GM04504 (cell line): ENCODE measurements around the gene TSPYL6.
"Not testable (repeated sequence)": the region's sequence is repeated elsewhere in the genome, so short reads cannot be mapped to it uniquely, and the experiment has no call there.

Experiments
- DNase-seq: peaks from one replicate; pipeline ENCODE4 v3.0.0-alpha.2; 2012; ENCODE audit warnings: low read depth

The TSPYL6 gene

GRCh38 chr2:54256091-54256694 is at the start of gene TSPYL6:
TSS of gene TSPYL6 (minus strand) at chr2:54256229. CDS start at chr2:54256151, 78 bp downstream.
- DNase-seq: no peak

- no peak for DNase-seq
Measured at GRCh38 chr2:54303631-54304030, 47.6 kb upstream of the TSPYL6 start.

- DNase-seq: no peak
Measured at GRCh38 chr2:54298514-54298913, 42.5 kb upstream of the TSPYL6 start.

GRCh38 chr2:54295911-54296310 is 39.9 kb upstream of the TSPYL6 start:
- DNase-seq: no peak

GRCh38 chr2:54294665-54295064 is 38.6 kb upstream of the TSPYL6 start:
- not testable (repeated sequence) for DNase-seq

GRCh38 chr2:54290356-54291025 is 34.5 kb upstream of the TSPYL6 start:
- DNase-seq: no peak

GRCh38 chr2:54289917-54290316 is 33.9 kb upstream of the TSPYL6 start:
- DNase-seq: no peak

GRCh38 chr2:54287532-54287931 is 31.5 kb upstream of the TSPYL6 start:
- DNase-seq: no peak

GRCh38 chr2:54285451-54285850 is 29.4 kb upstream of the TSPYL6 start:
- no peak for DNase-seq

- no peak for DNase-seq
Measured at GRCh38 chr2:54284826-54285225, 28.8 kb upstream of the TSPYL6 start.

GRCh38 chr2:54279385-54279784 is 23.4 kb upstream of the TSPYL6 start:
- no peak for DNase-seq

- DNase-seq: no peak
Measured at GRCh38 chr2:54275541-54275940, 19.5 kb upstream of the TSPYL6 start.

GRCh38 chr2:54274781-54275242 is 18.8 kb upstream of the TSPYL6 start:
- DNase-seq: peak; percentile 53

- DNase-seq: no peak
Measured at GRCh38 chr2:54271843-54272627, 16.0 kb upstream of the TSPYL6 start.

GRCh38 chr2:54271189-54271588 is 15.2 kb upstream of the TSPYL6 start:
- no peak for DNase-seq

- DNase-seq: no peak
Measured at GRCh38 chr2:54267577-54267976, 11.5 kb upstream of the TSPYL6 start.

- DNase-seq: not testable (repeated sequence)
Measured at GRCh38 chr2:54265081-54265480, 9.1 kb upstream of the TSPYL6 start.

GRCh38 chr2:54262015-54262765 is 6.2 kb upstream of the TSPYL6 start:
- DNase-seq: no peak

GRCh38 chr2:54261537-54261936 is 5.5 kb upstream of the TSPYL6 start:
- no peak for DNase-seq

GRCh38 chr2:54260241-54260595 is 4.2 kb upstream of the TSPYL6 start:
- no peak for DNase-seq

GRCh38 chr2:54259413-54260240 is 3.6 kb upstream of the TSPYL6 start:
- DNase-seq: no peak
